VCaP (cell line): Measurements from ENCODE around the gene SPATS2L.

Experiments used
- H3K27ac ChIP-seq: fragments of 450-650 bp; 2 replicates; pipeline ENCODE4 v1.5.1; 2017
- CTCF ChIP-seq: fragments of 450-650 bp; conservative IDR thresholded peaks from 2 replicates; pipeline ENCODE4 v1.5.1; 2017; ENCODE audit warnings: mild to moderate bottlenecking, moderate library complexity

Gene SPATS2L

DNA sequence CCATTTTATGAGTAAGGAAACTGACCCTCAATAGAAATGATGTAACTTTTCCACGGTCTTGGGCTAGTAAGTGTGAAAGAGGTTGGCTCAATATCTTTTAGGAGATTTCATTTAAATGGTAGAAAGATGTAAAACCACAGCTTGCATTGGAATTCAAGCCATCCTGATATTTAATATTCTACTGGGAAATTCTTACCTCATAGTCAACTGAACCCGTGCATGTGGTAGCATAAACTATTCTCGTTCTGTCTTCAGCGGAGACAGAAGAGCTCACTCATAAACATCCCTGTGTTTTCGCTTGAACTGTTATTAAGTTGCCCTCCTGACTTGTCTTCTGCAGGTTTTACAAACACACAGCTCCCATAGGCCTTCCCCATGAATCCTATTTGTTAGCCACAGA is 8.5 kb upstream of the SPATS2L start:
- no peak for TF ChIP-seq CTCF
- no peak overlapping the region for H3K27ac ChIP-seq

DNA sequence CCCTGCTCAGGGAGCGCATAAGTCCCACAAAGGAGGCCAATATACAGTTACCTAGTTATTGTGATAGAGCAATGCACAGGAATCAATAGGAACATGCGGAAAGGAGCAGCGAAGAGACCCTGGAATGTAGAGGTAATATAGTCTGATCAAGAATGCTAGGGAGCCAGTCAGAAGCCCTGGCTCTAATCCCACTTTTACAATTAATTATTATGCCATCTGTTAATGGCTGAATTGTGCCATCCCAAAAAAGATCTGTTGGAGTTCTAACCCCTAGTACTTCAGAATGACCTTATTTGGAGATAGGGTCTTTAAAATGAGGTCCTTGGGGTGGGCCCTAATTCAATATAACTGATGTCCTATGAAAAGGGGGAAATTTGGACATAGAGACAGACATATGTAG is 7.7 kb upstream of the SPATS2L start:
- no peak overlapping the region for H3K27ac ChIP-seq
- TF ChIP-seq CTCF: no peak

- H3K27ac ChIP-seq: no peak overlapping the region
- no peak for TF ChIP-seq CTCF
These were observed 6.4 kb upstream of the SPATS2L start for GRCh38 chr2:200300065-200300464.

DNA sequence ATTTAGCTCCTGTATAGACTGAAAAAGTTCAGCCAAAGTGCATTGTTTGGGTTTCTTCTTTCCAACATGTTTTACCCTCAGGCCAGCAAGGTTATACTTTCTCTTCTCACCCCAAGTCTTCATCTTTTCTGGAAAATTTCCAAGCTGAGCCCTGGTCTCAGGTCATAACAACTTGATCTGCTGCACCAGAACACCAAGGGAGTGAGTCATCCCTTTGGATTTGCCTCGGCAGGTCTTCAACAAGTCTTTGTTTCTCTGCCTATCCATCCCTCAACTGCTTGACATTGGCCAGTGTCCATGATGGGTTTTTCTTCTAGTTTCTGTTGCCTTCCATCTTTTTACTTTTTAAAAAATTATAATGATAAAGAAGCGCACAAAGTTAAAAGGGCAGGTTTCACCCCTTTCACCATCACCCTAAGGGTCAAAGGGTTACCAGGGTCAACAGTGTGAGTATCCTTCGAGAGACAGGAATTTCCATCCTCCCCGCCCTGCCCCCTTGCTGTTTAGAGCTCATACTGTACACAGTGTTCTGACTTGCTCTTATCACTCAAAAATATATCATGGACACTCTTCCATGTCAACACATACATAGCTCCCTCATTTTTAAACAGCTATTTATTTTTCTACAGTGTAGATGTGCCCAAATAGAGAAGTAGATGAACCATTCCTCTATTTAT is 5.7 kb upstream of the SPATS2L start:
- H3K27ac ChIP-seq: no peak overlapping the region
- no peak for TF ChIP-seq CTCF

GRCh38 chr2:200301953-200302858 is 4.3 kb upstream of the SPATS2L start:
- no peak overlapping the region for H3K27ac ChIP-seq
- no peak for TF ChIP-seq CTCF

- no peak overlapping the region for H3K27ac ChIP-seq
- TF ChIP-seq CTCF: no peak
These were observed 3.4 kb upstream of the SPATS2L start for GRCh38 chr2:200302940-200303727.

DNA sequence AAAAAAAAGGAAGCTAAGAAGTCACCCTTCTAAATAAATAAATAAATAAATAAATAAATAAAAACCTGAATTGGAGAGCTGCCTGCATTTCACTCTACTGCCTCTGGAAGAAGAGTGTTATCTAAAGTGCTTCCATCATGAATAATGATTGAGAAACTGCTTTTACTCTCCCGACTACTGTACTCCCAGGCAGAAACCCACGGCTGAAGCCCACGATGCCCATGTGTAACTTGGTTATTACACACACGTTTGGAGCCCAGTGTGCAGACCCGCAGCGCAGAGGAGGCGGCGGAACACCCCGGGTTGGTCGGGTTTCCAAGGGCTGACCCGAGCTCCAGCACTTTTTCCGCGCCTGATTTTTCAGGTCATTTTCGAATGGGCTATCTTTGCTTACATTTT is 697 bp upstream of the SPATS2L start:
- H3K27ac ChIP-seq: peak overlapping the region; percentile 90
- no peak; the same call in 1 of the 2 replicates for TF ChIP-seq CTCF
